Stimulated activated CD8-positive, alpha-beta memory T cell treated with anti-CD3 and anti-CD28 coated beads, Interleukin-15, amount 100 ng/mL, for 1 hour (primary cell): ENCODE results near the gene IRGC.

Experiments used
- DNase-seq: peaks from one replicate; pipeline ENCODE4 v3.0.0-alpha.2; 2020; ENCODE audit warnings: low read depth

IRGC gene

DNA sequence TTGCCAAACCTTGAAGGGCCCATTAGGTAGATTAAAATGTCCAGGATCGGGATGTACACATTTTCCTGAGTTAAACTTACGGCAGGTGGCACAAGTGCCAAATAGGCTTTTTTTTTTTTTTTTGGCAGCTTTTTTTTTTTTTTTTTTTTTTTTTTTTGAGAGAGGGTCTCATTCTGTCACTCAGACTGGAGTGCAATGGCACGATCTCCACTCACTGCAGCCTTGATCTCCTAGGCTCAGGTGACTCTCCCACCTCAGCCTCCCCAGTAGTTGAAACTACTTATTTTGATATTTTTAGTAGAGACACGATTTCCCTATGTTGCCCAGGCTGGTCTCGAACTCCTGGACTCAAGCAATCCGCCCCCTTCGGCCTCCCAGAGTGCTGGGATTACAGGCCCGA lies 9.0 kb downstream of the IRGC start:
- DNase-seq, result no peak

DNA sequence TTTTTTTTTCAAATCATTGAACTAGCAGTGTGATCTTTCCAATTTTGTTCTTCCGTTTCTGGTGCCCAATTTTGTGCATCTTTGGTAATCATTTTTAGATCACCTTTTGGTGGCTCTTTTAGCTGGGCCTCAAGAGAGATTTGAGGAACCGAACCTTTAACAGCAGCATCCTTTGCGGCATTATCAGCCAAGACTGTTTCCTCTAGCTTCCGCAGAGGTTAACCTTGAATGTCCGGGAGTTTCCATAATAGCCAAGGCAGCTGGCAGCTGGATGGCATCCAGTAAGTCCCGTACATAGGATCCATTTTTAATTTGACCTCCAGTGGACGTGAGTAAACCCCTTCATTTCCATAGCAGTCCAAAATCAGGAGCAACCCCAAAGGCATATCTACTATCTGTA lies 9.6 kb downstream of the IRGC start:
- DNase-seq, result no peak

DNA sequence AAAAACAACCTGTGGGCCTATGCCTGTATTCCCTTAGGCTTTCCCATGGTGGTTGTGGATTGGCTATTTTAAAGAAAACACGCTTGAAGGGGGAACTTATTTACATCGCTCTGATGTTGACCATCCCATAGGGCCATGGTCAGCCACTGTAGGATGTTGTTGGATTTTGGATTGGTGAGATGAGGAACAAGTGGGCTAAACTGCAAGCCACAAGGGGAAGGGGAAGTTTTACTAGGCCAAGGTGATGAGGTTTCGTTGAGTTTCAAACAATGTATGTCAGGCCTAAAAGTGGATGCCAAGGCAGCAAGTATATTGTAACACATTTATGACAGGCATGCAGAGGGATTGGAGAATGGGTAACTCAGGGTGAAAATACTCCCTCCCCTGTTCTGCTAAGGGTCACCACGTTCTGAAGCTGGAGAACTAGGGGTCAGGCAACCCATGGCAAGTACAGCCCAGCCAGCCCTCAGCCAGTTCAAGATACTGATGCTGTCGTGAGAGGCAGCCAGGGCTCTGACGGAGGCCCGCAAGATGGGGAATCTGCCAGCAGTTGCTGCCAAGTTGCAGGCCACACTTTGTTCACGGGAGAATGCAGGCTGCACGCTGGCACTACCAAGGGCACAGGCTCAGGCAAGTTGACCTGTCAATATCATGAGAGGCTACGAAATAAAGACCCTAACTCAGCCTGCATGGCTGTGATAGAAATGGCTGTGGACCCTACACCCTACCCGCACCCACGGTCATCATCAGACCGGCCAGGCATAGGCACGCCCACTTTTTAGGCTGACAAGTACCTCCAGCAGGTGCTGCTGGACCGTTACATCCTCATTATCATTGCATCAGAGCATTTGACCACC lies 11.1 kb downstream of the IRGC start:
- DNase-seq, result no peak

DNA sequence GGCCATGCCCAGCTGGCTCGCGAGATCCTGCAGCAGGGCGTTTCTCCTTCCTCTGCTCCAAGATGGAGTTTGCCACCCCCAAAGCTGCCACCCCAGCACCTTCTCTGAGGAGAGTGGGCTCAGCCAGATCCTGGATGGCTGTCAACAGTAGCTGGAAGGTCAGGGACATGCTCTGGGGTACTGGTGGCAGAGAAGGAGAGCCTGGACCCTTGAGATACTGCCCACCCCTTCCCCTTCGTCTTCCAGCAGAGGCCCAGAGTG lies 11.6 kb downstream of the IRGC start:
- no peak for DNase-seq

DNA sequence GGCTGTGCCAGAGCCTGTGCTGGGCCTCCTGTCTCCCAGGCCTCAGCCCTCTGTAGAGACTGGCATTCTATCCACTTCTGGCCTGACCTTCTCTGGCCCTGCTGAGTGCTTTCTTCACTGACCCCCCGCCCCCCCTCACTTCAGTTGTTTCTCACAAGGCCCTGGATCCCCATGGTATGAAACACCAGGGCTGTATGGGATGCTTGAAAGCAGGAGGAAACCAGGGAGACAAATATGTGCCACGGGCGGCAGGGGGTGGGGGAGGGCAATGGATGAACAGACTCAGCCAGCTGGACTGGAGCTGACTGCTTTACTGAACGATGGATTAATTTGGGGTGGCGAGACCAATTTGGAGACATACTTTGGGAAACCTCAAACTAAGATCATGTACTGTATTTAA lies 14.0 kb downstream of the IRGC start:
- DNase-seq, result no peak

DNA sequence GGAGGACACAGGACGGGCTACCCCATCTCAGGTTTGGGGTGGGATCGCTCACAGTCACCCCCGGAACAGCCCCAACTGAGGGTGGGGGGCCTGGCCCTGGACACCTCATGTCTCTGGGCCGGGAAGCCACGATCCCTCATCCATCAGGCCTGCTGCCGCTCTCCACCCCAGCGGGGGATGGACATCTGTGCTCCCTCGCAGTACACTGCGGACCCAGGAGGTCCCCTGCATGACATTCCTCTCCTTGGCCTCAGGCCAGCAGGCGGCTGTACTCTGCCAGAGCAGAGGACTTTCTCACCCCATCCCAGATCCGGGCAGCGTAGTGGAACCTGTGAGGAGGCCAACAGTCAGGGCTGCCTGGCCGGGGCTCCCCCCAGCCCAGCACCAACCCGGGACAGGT lies 15.5 kb downstream of the IRGC start:
- no peak for DNase-seq

DNA sequence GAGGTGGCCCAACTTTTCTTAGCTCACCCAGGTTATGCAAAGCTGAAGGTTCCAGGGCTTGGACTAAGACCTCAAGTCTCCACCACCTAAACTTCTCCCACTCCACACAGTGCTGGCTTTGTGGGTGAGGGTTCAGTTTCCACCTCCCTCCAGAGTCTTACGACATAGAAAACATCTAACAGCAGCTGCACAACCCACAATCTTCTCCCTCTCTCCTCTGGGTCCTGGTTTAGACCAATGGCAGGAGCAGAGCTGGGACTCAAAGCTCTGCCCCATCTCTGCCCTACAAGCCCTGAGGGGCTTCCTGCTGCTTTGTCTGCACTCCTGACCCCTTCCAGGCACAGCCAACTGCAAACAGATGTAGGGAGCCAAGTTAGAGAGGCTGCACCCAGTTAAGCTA lies 16.0 kb downstream of the IRGC start:
- DNase-seq, result no peak

DNA sequence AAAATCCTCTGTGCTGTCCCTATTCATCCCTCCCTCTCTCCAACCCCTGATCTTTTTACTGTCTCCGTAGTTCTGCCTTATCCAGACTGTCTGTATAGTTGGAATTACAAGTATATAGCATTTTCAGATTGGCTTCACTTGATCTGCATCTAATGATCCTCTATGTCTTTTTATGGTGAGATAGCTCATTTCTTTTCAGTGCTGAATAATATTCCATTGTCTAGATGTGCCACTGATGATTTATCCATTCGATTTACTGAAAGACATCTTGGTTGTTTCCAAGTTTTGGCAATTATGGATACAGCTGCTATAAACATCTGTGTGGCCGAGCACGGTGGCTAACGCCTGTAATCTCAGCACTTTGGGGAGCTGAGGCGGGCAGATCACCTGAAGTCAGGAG lies 19.1 kb downstream of the IRGC start:
- no peak for DNase-seq

DNA sequence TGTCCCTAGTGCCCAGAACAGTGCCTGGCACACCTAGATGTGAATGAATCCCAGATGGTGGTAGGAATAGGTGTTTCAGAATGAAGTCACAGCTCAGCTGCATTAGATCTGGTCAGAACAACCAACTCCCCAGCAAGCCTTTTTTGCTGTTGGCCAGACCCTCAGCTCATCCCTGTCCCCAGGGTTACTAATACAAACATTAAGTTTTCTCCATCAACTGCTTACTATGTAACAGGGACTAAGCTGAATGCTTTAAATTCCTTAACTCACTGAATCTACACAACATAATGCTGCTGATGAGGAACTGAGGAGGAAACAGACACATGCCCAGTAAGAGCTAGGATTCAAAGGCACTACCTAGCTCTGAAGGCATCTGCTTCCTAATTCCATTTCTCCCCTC lies 20.1 kb downstream of the IRGC start:
- DNase-seq, result no peak

DNA sequence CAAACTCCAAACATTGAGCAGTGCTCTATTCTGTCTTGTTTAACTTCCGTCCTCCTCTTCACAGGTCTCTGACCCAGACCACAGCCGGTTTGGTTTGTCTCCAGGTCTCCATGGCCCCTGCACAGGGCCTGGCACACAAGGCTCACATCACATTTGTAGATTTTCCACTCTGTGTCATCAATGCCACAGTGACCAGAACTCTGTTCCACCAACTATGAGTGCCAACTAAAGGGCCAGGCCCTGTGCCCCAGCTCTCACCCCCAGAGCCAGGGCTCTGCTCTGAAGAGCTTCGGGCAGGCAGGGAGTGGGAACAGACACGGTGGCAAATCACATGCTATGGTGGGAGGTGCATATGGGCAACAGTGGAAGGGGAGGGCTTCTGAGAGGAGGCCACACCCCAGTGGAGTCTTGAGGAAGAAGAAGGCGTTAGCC lies 22.9 kb downstream of the IRGC start:
- no peak for DNase-seq

DNA sequence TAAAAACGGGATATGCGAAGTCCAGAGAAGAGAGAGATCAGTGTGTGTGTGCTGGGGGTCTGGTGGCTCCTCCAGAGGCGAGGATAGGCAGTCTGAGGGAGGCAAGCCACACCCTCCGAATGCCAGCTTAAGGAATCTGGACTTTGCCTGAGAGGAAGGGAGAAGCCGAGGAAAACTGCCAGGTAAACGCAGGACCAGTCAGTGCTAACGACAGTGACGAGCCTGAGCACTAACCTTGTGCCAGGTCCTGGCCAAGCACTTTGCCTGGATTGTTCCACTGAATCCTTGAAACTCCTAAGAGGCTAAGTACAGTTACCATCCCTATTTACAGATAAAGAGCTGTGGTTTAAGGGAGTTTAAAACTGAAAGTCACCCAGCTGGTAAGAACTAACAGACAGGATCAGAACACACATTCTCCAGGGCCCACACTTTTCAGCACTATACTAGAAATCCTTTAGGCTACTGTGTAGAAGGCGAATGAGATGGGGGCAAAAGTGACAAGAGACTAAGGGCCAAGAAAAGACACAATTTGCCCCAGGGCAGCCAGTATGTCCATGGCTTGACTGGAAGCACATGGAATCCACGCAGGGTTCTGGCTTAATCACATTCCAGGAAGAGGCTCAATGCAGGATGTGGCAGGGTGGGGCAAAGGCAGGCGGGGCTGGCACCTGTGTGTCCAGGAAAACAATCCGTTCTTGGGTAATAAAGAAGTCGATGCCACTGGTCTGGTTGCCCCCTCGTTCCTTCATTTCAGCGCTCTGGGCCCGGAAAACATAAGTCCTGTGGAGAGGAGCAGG lies 23.8 kb downstream of the IRGC start:
- DNase-seq, result no peak

DNA sequence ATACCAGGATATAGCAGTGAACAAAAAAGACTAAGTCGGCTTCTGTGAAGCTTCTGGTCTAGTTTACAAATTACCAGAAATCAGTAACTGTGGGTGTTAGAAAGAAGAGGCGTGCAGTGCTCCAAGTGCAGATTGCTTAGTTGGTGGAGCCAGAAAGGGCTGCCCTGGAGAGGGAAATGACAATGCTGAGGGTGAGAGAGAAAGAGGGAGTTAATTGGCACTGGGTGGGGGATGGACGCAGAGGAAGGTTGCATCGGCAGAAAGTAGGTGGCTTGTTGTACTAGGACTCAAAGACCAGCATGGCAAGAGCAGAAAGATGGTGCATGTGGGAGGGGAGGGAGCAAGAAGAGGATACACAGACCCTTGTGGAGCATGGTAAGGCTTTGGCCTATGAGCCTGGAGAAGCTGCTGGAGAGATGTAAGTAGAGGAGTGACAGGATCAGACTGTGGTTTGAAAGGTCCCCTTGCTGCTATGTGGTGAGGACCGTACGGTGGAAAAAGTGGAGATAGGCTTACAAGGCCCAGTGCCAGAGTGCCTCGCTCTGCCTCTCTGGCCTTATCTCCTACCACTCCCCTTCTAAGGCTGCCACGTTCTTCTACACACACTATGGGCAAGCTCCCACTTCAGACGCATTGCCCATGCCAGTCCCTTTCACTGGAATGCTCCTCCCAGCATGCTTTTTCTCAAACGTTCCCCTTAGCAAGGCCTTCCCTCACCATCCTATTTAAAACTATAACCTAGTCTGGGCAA lies 25.4 kb downstream of the IRGC start:
- DNase-seq, result no peak

DNA sequence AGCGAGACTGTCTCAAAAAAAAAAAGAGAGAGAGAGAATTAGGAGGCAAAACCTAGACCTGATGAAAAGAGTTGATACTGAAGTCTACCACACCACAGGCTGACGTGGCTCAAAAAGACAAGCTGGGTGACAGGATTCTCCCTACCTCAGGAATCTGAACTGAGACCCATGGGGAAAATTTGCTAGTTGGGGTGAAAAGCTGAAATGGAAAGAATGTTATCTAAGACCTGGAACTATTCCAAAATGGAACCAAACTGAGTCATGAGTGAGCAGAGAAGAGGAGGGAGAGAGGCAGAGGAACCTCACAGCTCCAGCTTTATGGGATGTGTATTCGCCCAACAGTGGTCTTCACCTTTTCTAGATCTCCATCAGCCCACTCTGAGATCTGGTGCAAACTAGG lies 27.2 kb downstream of the IRGC start:
- no peak for DNase-seq

DNA sequence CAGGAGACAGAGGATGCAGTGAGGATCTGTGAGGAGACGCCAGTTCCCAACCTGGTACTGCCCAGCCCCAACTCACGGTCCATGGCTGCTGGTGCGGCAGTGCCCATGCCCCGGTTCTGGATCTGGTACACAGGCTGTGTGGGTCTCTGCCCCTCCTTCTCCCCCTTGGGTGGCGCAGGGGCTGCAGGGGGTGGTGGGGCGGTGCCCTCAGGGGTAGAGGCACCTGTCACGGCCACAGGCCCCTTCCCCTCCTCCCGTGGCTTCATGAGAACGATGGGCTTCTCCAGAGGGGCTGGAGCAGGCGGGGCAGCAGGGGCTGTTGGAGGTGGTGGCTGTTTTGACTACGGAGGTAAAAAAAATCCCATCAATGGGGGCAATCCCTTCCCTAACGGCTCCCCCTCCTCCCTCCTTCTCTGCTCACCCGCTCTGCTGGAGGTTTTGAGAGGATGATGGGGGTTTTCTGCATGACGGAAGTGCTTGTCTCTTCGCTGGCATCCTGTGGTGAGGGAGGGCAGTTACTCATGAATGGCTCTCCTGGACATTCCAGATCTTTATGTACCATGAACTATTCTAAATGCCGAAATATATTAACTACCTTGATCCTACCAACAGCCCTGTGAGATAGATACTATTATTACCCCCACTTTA lies 31.8 kb downstream of the IRGC start:
- no peak for DNase-seq

DNA sequence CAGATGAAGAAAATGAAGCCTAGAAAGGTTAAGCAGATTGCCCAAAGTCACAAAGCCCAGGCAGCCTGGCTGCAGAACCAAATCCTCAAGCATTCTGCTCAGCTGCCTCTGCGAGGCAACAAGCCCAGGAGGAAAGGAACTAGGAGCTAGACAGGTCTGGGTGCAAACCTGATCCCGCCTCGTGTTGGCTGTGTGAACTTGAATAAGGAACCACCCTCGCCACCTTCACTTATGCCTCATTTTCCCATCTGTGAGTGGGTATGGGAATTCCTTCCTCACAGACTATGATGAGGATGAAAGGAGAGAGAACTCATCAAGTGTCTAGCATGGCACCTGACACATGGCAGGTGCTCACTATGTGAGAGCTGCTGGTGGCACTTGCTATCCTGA lies 32.3 kb downstream of the IRGC start:
- no peak for DNase-seq

DNA sequence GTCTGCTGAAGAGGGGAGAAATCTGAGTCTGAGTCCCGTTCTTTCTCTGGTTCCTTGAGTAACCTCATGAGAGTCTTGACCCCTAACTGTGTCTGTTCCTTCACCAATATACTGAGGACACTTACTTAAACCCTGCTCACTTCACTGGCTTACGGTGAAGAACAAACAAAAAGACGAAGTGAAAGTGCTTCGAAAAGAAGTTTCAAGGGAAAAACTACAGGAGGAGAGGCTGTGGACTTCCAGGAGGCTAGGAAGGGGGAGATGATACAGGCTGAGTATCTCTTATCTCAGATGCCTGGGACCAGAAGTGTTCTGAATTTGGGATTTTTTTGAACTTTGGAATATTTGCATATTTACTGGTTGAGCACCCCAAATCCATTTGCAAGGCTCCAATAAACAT lies 32.8 kb downstream of the IRGC start:
- no peak for DNase-seq

DNA sequence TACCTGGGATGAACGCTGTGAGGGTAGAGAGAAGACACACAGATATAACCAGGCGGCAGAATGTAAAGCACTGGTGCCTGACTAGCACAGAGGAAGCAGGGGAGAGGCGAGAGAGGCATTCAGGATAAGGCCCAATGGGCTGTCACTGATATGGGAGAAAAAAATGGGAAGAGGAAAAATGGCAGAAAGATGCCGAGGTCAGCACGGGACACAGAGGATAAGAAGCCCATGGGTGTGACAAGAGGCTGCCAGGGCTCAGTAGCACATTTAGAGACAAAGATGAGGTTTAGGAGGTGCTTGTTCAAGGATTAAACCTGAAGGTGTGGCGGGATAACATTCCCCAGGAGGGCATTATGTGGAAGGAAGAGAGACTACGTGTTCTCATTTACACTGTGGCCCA lies 33.3 kb downstream of the IRGC start:
- DNase-seq, result no peak

DNA sequence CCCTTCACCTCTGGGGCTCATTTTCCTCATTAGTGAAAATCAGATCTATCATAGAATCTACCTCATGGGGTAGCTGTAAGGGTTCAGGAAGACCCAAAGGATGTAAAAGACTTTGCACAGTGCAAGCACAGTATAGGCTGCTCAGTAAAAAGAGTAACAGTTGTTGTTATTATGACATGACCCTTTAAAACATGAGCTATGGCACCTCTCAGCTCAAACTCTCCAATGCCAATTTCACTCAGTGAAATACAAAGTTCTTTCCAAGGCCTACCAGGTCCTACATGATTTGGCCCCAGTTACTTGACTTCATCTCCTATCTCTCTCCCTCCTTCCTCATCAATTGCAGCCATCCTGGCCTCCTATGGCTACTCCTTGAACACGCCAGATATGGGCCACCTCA lies 34.0 kb downstream of the IRGC start:
- DNase-seq, result no peak

DNA sequence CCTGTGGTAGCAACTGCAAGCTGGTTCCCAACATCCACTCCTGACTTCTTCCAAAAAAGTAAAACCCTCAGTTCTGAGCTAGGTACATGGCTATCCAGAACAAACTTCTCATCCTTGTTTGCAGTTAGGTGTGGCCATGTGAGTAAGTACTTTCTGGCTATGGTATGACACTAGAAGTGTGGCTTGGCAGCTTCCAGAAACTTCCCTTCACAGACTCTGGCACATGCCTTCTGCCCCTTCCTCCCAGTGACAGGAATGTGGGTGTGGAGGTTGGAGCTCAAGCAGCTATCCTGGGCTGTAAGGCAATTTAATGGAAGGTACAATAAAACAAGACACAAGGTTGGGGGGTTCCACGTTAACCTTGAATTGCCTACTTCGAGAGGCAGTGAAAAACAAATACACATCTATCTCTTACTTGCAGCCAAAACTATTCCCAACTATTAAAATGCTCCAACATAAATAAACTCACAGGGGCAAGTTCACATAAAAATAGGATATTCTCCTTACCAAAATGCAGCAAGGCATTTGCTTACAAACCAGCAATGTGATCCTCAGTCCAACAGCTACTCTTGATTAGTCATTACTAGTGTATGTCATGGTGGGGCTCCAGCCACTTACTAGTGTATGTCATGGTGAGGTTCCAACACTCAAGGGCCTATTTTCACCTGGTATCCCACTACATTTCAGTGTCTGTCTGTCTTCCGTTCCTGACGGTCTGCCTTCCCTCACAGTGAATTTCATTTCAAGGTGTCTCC lies 35.8 kb downstream of the IRGC start:
- no peak for DNase-seq

DNA sequence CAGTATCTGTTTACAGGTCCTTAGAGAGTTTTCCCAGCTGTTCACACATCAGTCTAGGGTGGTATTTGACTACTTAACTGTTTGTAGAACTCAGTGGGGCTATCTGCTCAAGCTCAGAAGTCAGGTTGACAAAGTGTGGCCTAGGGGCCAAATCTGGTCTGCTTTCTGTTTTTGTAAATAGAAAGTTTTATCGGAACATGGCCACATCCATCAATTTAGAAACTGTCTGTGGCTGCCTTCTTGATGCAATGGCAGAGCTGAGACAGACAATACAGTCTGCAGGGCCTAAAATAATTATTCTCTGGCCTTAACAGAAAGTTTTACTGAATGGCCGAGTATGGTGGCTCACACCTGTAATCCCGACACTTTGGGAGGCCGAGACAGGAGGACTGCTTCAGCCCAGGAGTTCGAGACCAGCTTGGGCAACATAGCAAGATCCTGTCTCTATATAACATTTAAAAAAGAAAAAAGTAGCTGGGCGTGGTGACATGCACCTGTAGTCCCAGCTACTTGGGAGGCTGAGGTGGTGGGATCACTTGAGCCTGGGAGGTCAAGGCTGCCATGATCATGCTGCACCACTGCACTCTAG lies 36.5 kb downstream of the IRGC start:
- no peak for DNase-seq

DNA sequence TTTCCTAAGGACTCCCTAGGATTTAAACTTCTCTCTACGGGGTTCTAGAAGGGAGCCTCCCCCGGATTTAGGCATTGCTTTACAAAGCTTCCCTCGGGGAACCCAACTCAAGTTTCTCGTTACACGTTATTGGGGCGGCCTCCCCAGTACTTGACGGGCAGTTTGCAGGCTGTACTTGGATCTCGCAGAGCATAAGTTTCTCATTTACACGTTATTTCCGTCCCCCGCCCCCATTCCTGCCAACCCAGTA lies 38.3 kb downstream of the IRGC start:
- no peak for DNase-seq
